K562 treated with DMSO at 1 percent for 12 hours (cell line): ENCODE measurements around the gene PCP4. TPM values are rescaled to one million over a fixed set of nuclear protein-coding genes. Genes with fewer than 3 reads are reported as not detected.

Experiments
- total RNA-seq: library from RNA; unstranded; fragments of 300-600 nt; gene quantifications from 2 replicates; pipeline ENCODE4 v1.2.3, GENCODE V29; 2022; ENCODE audit not compliant: insufficient read depth

Gene PCP4
- not detected in 2 replicates for total RNA-seq

GRCh38 chr21:39867198-39867650 is at the start of gene PCP4:
TSS of gene PCP4 (plus strand) at chr21:39867438. CDS start at chr21:39867502, 64 bp downstream.

Other genes starting within 250 kb of the PCP4 start
- gene IGSF5, start 122.3 kb upstream of the PCP4 start, total RNA-seq = not detected in 2 replicates